HL-60 (cell line): ENCODE data around the gene PRDM10.

Experiments
- DNase-seq, 2 experiments: peaks; one replicate each; pipeline ENCODE4 v3.0.0-alpha.2; 2010 to 2020; ENCODE audit warnings: low read depth in 1 of 2, low spot score in 1 of 2
- H3K27ac ChIP-seq: fragments of 250-450 bp; sonication (Bioruptor Pico); replicated peaks from 2 replicates; pipeline ENCODE4 v1.5.1; 2020; ENCODE audit warnings: mild to moderate bottlenecking, moderate library complexity
- H3K27me3 ChIP-seq: fragments of 250-450 bp; sonication (Bioruptor Pico); 2 replicates; pipeline ENCODE4 v1.5.1; 2021; ENCODE audit warnings: mild to moderate bottlenecking, moderate library complexity; ENCODE audit not compliant: insufficient read depth, poor library complexity, severe bottlenecking
- H3K4me3 ChIP-seq: replicated peaks from 2 replicates; pipeline ENCODE4 v1.5.1; 2011; ENCODE audit warnings: mild to moderate bottlenecking, control low read depth, low read length; ENCODE audit not compliant: insufficient read depth
- GABPA ChIP-seq: IDR thresholded peaks from 2 replicates; pipeline ENCODE4 v1.6.1; 2012; ENCODE audit warnings: low read depth
- POLR2AphosphoS5 ChIP-seq: IDR thresholded peaks from 2 replicates; pipeline ENCODE4 v1.6.1; 2012; ENCODE audit warnings: low read depth
- SPI1 ChIP-seq: IDR thresholded peaks from 2 replicates; pipeline ENCODE4 v1.6.1; 2012; ENCODE audit warnings: low read depth, mild to moderate bottlenecking, borderline replicate concordance
- TF ChIP-seq, protein P1 (sequence below): IDR thresholded peaks from one replicate; pipeline ENCODE4 v1.5.1; 2011; ENCODE audit warnings: low read length, control low read depth, inconsistent platforms; ENCODE audit not compliant: insufficient read depth
- TF ChIP-seq, protein P2 (sequence below): IDR thresholded peaks from 2 replicates; pipeline ENCODE4 v1.6.1; 2012; ENCODE audit warnings: low read depth; ENCODE audit not compliant: insufficient replicate concordance

PRDM10 gene

DNA sequence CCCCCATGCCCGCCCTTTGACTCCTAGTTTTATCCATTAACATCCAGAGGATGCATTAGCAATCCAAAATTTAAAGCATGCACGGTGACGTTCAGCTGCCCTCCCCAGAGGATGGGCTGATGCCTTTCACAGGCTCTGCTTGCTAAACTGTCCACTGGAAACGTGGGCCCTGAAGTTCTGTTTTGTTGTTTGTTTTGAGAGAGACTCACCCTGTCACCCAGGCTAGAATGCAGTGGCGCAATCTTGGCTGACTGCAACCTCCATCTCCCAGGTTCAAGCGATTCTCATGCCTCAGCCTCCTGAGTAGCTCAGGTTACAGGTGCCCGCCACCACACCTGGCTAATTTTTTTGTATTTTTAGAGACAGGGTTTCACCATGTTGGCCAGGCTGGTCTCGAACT, 146.6 kb downstream of the PRDM10 start:
- TF ChIP-seq POLR2AphosphoS5 (no peak), SPI1 (no peak), GABPA (no peak)
- TF ChIP-seq, protein P1, sequence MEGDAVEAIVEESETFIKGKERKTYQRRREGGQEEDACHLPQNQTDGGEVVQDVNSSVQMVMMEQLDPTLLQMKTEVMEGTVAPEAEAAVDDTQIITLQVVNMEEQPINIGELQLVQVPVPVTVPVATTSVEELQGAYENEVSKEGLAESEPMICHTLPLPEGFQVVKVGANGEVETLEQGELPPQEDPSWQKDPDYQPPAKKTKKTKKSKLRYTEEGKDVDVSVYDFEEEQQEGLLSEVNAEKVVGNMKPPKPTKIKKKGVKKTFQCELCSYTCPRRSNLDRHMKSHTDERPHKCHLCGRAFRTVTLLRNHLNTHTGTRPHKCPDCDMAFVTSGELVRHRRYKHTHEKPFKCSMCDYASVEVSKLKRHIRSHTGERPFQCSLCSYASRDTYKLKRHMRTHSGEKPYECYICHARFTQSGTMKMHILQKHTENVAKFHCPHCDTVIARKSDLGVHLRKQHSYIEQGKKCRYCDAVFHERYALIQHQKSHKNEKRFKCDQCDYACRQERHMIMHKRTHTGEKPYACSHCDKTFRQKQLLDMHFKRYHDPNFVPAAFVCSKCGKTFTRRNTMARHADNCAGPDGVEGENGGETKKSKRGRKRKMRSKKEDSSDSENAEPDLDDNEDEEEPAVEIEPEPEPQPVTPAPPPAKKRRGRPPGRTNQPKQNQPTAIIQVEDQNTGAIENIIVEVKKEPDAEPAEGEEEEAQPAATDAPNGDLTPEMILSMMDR = no peak
- TF ChIP-seq, protein P2, sequence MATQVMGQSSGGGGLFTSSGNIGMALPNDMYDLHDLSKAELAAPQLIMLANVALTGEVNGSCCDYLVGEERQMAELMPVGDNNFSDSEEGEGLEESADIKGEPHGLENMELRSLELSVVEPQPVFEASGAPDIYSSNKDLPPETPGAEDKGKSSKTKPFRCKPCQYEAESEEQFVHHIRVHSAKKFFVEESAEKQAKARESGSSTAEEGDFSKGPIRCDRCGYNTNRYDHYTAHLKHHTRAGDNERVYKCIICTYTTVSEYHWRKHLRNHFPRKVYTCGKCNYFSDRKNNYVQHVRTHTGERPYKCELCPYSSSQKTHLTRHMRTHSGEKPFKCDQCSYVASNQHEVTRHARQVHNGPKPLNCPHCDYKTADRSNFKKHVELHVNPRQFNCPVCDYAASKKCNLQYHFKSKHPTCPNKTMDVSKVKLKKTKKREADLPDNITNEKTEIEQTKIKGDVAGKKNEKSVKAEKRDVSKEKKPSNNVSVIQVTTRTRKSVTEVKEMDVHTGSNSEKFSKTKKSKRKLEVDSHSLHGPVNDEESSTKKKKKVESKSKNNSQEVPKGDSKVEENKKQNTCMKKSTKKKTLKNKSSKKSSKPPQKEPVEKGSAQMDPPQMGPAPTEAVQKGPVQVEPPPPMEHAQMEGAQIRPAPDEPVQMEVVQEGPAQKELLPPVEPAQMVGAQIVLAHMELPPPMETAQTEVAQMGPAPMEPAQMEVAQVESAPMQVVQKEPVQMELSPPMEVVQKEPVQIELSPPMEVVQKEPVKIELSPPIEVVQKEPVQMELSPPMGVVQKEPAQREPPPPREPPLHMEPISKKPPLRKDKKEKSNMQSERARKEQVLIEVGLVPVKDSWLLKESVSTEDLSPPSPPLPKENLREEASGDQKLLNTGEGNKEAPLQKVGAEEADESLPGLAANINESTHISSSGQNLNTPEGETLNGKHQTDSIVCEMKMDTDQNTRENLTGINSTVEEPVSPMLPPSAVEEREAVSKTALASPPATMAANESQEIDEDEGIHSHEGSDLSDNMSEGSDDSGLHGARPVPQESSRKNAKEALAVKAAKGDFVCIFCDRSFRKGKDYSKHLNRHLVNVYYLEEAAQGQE = no peak
- H3K27me3 ChIP-seq = no peaks in the 10 kb centered on the region
- H3K4me3 ChIP-seq = no peak overlapping the region
- no peak for DNase-seq
- H3K27ac ChIP-seq = no peak overlapping the region

DNA sequence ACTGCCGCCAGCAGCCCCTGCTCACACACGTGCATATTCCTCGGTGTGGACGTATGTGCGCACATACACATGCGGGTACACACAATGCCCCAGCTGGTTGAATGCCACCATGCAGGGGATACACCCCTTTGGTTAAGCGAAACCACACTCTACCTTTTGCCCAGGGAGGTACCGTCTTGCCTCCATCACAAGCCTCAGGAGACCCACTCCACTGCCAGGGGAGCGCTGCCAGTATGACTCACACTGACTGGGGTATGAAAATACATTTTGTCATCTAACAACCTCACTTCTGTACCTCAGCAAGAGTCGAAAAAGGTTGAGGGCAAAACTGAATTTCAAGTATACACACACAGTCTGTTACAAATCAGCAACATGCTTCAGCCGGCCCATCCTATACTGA, 147.5 kb downstream of the PRDM10 start:
- H3K27ac ChIP-seq = no peak overlapping the region
- DNase-seq = no peak
- no peak overlapping the region for H3K4me3 ChIP-seq
- TF ChIP-seq POLR2AphosphoS5 (no peak), GABPA (no peak), SPI1 (no peak)
- TF ChIP-seq, protein P2 = no peak
- TF ChIP-seq, protein P1 = no peak
- H3K27me3 ChIP-seq = no peaks in the 10 kb centered on the region

DNA sequence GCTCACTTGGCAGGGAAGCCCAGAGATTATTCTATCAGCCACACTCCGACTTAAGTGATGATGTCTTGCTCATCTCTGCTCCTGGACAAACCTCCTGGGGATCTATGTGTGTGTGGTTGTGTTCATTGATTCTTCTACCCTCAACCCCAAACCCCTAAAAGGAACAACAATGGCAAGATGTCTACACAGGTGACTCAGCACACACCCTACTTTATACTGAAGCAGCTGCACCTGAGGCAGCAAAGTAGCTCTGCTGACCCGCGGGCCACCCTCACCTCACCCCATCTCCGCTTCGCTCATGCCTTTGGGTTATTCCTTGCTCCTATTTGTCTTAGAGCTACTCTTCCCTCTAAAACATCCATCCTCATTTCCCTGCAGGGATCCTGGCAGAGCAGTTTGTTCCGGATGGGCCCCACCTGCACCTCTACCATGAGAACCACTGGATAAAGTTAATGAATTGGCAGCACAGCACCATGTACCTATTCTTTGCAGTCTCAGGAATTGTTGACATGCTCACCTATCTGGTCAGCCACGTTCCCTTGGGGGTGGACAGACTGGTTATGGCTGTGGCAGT, 148.3 kb downstream of the PRDM10 start:
- H3K27ac ChIP-seq = no peak overlapping the region
- no peaks in the 10 kb centered on the region for H3K27me3 ChIP-seq
- no peak overlapping the region for H3K4me3 ChIP-seq
- TF ChIP-seq POLR2AphosphoS5 (no peak), GABPA (no peak), SPI1 (no peak)
- TF ChIP-seq, protein P1 = no peak
- TF ChIP-seq, protein P2 = no peak
- no peak for DNase-seq
